SJCRH30 (cell line): ENCODE results near the gene STX12. TPM values are rescaled to one million over a fixed set of nuclear protein-coding genes. Genes with fewer than 3 reads are reported as not detected.
"Not testable (repeated sequence)": the region's sequence is repeated elsewhere in the genome, so short reads cannot be mapped to it uniquely, and the experiment has no call there.

Experiments used
- DNase-seq, 2 experiments: peaks; one replicate each; pipeline ENCODE4 v3.0.0-alpha.2; 2015 to 2020
- H3K27ac ChIP-seq: fragments of 250-450 bp; sonication (Bioruptor Pico); 2 replicates; pipeline ENCODE4 v1.5.1; 2020; ENCODE audit warnings: mild to moderate bottlenecking, moderate library complexity
- H3K27me3 ChIP-seq: fragments of 250-450 bp; sonication (Bioruptor Pico); 2 replicates; pipeline ENCODE4 v1.5.1; 2020; ENCODE audit warnings: mild to moderate bottlenecking, moderate library complexity
- H3K36me3 ChIP-seq: fragments of 250-450 bp; sonication (Bioruptor Pico); 2 replicates; pipeline ENCODE4 v1.5.1; 2020; ENCODE audit warnings: mild to moderate bottlenecking, moderate library complexity
- H3K4me1 ChIP-seq: fragments of 250-450 bp; sonication (Bioruptor Pico); 2 replicates; pipeline ENCODE4 v1.5.1; 2020; ENCODE audit warnings: mild to moderate bottlenecking, moderate library complexity
- H3K4me3 ChIP-seq: fragments of 250-450 bp; sonication (Bioruptor Pico); 2 replicates; pipeline ENCODE4 v1.5.1; 2020; ENCODE audit warnings: mild to moderate bottlenecking, moderate library complexity
- H3K9me3 ChIP-seq: fragments of 250-450 bp; sonication (Bioruptor Pico); replicated peaks from 2 replicates; pipeline ENCODE4 v1.5.1; 2020; ENCODE audit warnings: mild to moderate bottlenecking, moderate library complexity
- total RNA-seq: library from RNA; depleted of rRNA; stranded (reverse); fragments of >200 nt; shearing (Covaris generic); gene quantifications from 2 replicates; pipeline ENCODE4 v1.2.3, GENCODE V29; 2014

STX12 gene
- total RNA-seq, 1 experiment from 2014 or later = 30.9 TPM

DNA sequence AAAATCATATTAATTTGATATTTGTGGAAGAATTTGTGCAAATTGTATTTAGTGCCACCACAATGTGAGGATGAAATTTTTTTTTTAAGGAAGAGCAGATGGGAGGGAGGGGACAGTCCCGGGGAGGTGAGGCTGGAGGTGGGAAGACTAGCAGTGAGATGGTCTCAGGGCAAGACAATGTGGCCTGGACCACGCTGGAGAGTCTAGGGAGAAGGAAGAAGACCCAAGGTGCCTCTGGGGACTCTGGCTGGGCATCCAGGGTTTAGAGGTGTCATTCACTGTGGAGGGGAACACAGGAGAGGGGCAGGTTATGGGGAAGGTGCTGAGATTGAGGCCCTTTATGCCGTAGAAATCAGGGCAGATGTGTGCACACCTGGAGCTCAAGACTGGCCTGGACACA, 89.0 kb downstream of the STX12 start:
- DNase-seq = no peak
- no peaks in the 10 kb centered on the region for H3K27me3 ChIP-seq
- no peaks in the 10 kb centered on the region for H3K9me3 ChIP-seq
- H3K4me3 ChIP-seq = no peak overlapping the region
- H3K4me1 ChIP-seq = no peaks in the 10 kb centered on the region
- no peak overlapping the region for H3K27ac ChIP-seq
- H3K36me3 ChIP-seq = no peaks in the 10 kb centered on the region

DNA sequence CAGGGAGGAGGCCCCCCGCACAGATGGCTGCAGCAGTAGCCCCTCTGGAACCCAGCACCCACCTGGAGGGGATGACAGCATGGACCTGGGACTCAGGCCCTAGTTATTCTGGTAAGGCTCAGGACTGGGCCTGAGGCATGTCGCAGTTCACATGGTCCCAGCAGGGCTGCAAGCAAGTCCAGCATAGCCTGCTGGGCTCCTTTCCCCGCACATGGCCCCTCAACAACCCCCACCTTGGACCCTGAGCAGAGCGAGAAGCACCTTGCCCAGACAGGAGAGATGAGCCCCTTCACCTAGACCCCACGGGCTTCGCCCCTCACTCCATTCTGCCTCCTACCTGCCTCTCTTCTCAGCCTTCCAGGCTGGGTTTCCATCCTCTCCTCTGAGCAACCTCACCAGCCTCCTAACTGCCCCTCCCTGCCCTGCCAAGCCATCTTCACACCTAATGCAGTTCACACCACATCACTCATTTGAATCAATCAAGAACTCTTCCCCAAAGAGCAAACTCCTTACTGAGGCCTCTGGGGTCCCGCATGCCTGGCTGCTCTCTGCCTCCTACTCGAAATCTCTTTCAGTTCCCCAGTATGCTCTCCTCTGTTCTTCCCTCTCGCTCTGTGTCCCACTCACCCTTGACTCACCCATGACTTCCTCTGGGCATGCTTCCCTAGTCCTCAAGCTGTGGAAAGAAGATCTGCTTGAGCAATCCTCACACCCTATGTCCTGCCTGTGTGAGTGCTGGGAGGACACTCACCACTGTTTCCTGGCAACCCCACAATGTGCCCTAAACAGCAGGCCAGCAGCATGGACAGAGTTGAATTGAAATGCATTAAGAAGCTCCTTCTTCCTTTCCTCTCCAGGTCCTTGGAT, 89.9 kb downstream of the STX12 start:
- Histone ChIP-seq H3K4me1 (no peaks in the 10 kb centered on the region), H3K27me3 (no peaks in the 10 kb centered on the region), H3K4me3 (no peak overlapping the region), H3K9me3 (no peaks in the 10 kb centered on the region), H3K27ac (no peak overlapping the region), H3K36me3 (no peaks in the 10 kb centered on the region)
- DNase-seq = peak in 1 of 2 experiments; percentile 37

GRCh38 chr1:27863538-27863915, 90.5 kb downstream of the STX12 start:
- Histone ChIP-seq H3K4me3 (no peak overlapping the region), H3K27ac (no peak overlapping the region), H3K27me3 (no peaks in the 10 kb centered on the region), H3K4me1 (0 out of 2 replicates have a peak, but pooled peaks cover 2% of the 10 kb centered on the region), H3K36me3 (no peaks in the 10 kb centered on the region), H3K9me3 (no peaks in the 10 kb centered on the region)
- no peak for DNase-seq

DNA sequence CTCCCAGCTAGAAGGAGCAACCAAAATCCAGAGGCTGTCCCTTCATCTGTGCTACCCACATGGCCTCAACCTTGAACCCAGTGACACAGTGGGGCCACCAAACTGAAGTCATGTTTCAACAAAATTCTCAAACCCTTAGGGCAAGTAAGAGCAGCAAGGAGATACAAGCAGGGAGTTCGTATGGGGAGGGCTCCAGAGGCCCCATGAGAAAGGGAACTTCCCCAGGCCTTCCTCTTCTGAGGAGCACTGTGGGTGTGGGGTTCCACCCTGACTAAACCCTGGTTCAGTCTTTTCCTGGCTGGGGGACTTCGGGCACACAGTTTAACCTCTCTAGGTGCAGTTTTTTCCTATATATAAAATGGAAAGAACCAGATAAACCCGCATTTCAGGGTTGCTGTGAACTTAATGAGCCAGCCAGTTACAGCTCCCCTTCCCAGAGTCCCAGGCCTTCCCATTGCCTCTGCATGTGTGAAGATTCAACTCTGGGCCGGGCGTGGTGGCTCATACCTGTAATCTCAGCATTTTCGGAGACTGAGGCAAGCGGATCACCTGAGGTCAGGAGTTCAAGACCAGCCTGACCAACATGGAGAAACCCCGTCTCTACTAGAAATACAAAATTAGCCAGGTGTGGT, 91.4 kb downstream of the STX12 start:
- H3K27me3 ChIP-seq = no peaks in the 10 kb centered on the region
- no peaks in the 10 kb centered on the region for H3K9me3 ChIP-seq
- peaks cover 8% of the 10 kb centered on the region; the same call in 1 of the 2 replicates for H3K4me1 ChIP-seq
- no peaks in the 10 kb centered on the region for H3K36me3 ChIP-seq
- no peak for DNase-seq
- H3K27ac ChIP-seq = no peak overlapping the region
- no peak overlapping the region for H3K4me3 ChIP-seq

- H3K9me3 ChIP-seq = no peaks in the 10 kb centered on the region
- no peaks in the 10 kb centered on the region for H3K27me3 ChIP-seq
- no peak overlapping the region for H3K4me3 ChIP-seq
- no peak overlapping the region for H3K27ac ChIP-seq
- DNase-seq = no peak
- H3K4me1 ChIP-seq = peaks cover 9% of the 10 kb centered on the region; the same call in 1 of the 2 replicates
- no peaks in the 10 kb centered on the region for H3K36me3 ChIP-seq
Observed at GRCh38 chr1:27865821-27866220, 92.8 kb downstream of the STX12 start.

DNA sequence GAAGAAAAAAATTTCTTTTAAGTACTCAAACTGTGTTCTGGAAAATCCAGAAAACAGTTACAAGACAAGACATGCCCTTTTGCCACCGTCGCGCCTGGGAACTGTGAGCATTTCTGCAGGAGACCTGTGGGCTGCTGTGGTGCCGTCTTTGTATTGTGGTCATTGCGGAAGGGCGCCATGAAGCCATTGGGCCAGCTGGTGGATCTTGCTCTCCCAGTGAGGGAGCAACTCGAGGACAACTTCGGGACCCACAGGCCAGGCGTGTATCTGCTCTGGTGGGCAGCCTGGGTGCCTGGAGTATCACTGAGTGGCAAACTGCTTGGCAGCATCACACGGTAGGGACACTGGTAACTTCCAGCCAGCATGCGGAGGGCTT, 95.5 kb downstream of the STX12 start:
- H3K27ac ChIP-seq = no peak overlapping the region
- DNase-seq = no peak
- no peaks in the 10 kb centered on the region for H3K27me3 ChIP-seq

GRCh38 chr1:27868932-27869718, 96.1 kb downstream of the STX12 start:
- no peak overlapping the region for H3K27ac ChIP-seq
- peak overlapping the region; percentile 29 for H3K4me3 ChIP-seq
- DNase-seq = peak in 1 of 2 experiments; percentile 43
- no peaks in the 10 kb centered on the region for H3K27me3 ChIP-seq
- no peaks in the 10 kb centered on the region for H3K36me3 ChIP-seq
- H3K4me1 ChIP-seq = peaks cover 9% of the 10 kb centered on the region; the same call in 1 of the 2 replicates
- no peaks in the 10 kb centered on the region for H3K9me3 ChIP-seq

More for the DNA sequence above, 95.5 kb downstream of the STX12 start:
- peaks cover 9% of the 10 kb centered on the region; the same call in 1 of the 2 replicates for H3K4me1 ChIP-seq
- H3K9me3 ChIP-seq = no peaks in the 10 kb centered on the region
- H3K36me3 ChIP-seq = no peaks in the 10 kb centered on the region
- H3K4me3 ChIP-seq = no peak overlapping the region

GRCh38 chr1:27869719-27870085, 96.7 kb downstream of the STX12 start:
- DNase-seq = no peak
- Histone ChIP-seq H3K27ac (no peak overlapping the region), H3K36me3 (no peaks in the 10 kb centered on the region), H3K9me3 (no peaks in the 10 kb centered on the region), H3K4me1 (peaks cover 9% of the 10 kb centered on the region; the same call in 1 of the 2 replicates), H3K4me3 (no peak overlapping the region), H3K27me3 (no peaks in the 10 kb centered on the region)

DNA sequence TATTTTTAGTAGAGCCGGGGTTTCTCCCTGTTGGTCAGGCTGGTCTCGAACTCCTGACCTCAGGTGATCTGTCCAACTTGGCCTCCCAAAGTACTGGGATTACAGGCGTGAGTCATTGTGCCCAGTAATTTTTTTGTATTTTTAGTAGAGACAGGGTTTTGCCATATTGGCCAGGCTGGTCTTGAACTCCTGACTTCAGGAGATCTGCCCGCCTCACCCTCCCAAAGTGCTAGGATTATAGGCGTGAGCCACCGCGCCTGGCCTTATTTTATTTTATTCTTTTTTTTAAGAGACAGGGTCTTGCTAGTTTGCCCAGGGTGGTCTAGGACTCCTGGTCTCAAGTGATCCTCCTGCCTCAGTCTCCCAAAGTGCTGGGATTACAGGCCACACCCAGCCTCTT, 98.1 kb downstream of the STX12 start:
- H3K27me3 ChIP-seq, H3K27ac ChIP-seq, H3K36me3 ChIP-seq: not testable (repeated sequence)

GRCh38 chr1:27872059-27872801, 99.2 kb downstream of the STX12 start, which contains the start of gene THEMIS2:
Gene THEMIS2 (plus strand): TSS chr1:27872544. CDS start chr1:27872572, 28 bp downstream.
- Histone ChIP-seq H3K27me3 (no peaks in the 10 kb centered on the region), H3K36me3 (no peaks in the 10 kb centered on the region), H3K4me1 (peaks cover 20% of the 10 kb centered on the region), H3K4me3 (peak within 1 kb of the TSS; percentile 50), H3K9me3 (no peaks in the 10 kb centered on the region), H3K27ac (no peak within 1 kb of the TSS)
- peak; percentile 39 to 41 for DNase-seq

More for the DNA sequence above, 98.1 kb downstream of the STX12 start:
- DNase-seq, H3K4me3 ChIP-seq, H3K9me3 ChIP-seq: not testable (repeated sequence)
- peaks cover 17% of the 10 kb centered on the region for H3K4me1 ChIP-seq

GRCh38 chr1:27872802-27873551, 100.0 kb downstream of the STX12 start:
- DNase-seq = no peak
- Histone ChIP-seq H3K36me3 (no peaks in the 10 kb centered on the region), H3K4me1 (peaks cover 20% of the 10 kb centered on the region), H3K4me3 (peak overlapping the region; percentile 50), H3K9me3 (no peaks in the 10 kb centered on the region), H3K27ac (no peak overlapping the region), H3K27me3 (no peaks in the 10 kb centered on the region)

- DNase-seq = peak in 1 of 2 experiments; percentile 51
- Histone ChIP-seq H3K9me3 (no peaks in the 10 kb centered on the region), H3K27me3 (no peaks in the 10 kb centered on the region), H3K4me1 (peaks cover 20% of the 10 kb centered on the region), H3K4me3 (no peak overlapping the region), H3K36me3 (no peaks in the 10 kb centered on the region), H3K27ac (peak overlapping the region; percentile 85; the same call in 1 of the 2 replicates)
Observed at GRCh38 chr1:27873671-27874384, 100.8 kb downstream of the STX12 start.
